Stimulated activated CD8-positive, alpha-beta memory T cell treated with anti-CD3 and anti-CD28 coated beads, Interleukin-7, amount 100 ng/mL, for 4 hours (primary cell): ENCODE data around the gene STING1.
"Not testable (repeated sequence)": the region's sequence is repeated elsewhere in the genome, so short reads cannot be mapped to it uniquely, and the experiment has no call there.

Source experiments
- DNase-seq, 2 donors: peaks; one replicate each; pipeline ENCODE4 v3.0.0-alpha.2; 2020; ENCODE audit warnings: low read depth in 2 of 2

Gene STING1

DNA sequence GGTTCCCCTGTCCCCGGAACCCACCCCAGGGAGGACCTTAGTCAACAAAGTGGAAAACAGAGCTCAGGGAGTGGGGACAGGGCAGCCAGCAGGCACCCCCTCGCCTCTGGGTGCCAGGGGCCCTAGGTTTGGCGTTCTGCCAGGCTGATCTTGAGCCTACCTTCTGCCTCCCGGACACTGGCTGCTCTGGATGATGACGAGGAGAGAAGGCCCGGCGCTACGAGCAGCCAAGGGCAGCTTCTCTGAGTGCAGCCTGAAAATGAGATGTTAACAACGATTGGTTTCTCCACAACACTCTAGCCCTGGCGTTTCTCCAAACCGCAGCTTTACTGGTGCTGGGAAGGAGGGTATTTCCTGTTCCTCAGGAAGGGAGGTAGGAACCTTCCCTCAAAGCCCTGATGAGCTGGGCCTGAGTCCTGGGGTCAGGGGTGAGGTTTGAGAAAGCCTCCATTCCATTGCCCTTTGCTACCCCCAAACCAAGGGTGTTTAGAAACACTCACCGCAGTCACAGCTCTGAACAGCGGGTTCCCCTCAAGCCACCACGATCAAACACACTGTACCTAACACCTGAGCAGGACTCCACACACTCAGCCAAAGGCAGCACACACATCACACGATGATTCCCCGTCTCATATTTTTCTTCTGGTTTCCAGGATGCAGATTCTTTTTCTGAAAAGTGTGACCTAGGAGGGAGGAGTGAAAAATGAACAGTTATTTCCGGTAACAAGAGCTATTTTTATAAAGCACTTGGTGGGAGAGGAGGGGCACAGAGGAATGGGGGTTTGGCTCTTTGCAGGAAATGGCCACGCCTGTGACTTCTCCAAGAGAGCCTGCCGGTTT lies at the start of gene STING1:
TSS of gene STING1 (minus strand) at position 709 of the 840 bp plus-strand sequence. CDS start 1,054 bp downstream, outside the sequence.
- peak in 1 of 2 donors; percentile 18 for DNase-seq

DNA sequence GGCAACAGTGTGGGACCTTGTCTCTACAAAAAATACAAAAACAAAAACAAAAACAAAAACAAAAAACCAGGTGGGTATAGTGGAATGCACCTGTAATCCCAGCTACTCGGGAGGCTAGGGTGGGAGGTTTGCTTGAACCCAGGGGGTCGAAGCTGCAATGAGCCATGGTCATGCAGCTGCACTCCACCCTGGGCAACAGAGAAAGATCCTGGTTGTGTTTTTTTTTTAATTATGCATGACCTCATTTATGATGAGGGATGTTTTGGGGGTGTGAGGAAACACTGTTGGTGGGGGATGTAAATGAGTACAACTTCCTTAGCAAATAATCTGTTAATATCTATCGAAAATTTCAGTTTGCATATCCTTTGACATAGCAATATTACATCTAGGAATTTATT lies 49.2 kb upstream of the STING1 start:
- no peak for DNase-seq

DNA sequence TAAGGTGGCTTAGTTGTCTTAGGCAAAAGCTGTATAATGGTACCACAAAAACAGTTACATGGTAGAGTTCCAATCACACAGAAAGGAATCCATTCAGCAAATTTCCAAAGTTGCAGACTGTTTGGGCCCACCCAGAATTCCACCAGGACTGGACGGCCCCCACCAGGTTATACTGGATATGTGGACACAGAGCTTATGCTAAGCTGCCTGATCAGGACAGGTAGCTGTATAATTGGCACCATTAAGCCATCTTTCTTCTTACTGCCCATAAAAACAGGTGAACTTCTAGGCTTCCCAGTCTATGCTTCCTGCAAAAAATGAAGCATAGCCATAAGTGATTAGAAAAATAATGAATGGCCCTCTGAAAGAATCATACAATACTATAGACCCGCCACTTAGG lies 47.5 kb upstream of the STING1 start:
- DNase-seq: not testable (repeated sequence)

DNA sequence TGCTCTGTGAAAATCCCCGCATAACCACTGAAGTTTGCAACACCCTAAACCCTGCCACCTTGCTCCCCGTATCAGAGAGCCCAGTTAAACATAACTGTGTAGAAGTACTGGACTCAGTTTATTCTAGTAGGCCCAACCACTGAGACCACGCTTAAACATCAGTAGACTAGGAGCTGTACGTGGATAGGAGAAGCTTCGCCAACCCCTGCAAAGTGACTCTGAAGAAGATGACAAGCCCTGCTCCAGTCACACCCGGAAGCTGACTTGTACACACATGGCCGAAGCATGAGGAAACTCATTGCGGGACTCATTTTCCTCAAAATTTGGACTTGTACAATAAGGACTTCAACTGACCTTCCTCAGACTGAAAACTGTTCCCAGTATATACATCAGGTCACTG lies 46.1 kb upstream of the STING1 start:
- DNase-seq: not testable (repeated sequence)

DNA sequence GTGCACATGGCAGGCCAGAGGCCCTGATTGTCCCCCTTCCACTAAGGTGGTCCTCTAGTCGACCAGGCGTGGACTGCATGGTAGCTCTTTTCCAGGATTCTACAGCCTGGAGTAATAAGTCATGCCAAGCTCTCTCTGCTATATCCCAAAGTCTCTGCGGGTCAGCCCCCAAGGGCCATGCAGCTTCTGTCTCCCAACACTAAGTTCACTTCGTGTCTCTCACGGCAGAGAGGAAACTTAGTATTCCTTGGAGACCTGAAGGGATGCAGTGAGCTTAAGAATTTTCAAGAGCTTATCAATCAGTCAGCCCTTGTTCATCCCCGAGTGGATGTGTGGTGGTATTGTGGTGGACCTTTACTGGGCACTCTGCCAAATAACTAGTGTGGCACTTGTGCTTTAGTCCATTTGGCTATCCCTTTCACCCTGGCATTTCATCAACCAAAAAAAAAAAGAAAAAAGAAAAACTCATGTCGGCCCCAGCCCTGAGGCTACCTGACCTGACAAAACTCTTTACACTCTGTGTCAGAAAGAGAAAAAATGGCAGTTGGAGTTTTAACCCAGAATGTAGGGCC lies 45.4 kb upstream of the STING1 start:
- not testable (repeated sequence) for DNase-seq

DNA sequence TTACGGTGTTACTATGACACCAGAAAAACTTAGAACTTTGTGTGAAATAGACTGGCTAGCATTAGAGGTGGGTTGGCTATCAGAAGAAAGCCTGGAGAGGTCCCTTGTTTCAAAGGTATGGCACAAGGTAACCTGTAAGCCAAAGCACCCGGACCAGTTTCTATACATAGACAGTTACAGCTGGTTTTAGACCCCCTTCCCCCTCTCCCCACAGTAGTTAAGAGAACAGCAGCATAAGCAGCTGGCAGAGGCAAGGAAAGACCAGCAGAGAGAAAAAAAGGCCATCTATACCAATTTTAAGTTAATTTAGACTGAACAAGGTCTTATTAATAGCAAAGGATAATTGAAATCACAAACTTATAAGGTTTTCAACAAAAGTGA lies 44.5 kb upstream of the STING1 start:
- not testable (repeated sequence) for DNase-seq

DNA sequence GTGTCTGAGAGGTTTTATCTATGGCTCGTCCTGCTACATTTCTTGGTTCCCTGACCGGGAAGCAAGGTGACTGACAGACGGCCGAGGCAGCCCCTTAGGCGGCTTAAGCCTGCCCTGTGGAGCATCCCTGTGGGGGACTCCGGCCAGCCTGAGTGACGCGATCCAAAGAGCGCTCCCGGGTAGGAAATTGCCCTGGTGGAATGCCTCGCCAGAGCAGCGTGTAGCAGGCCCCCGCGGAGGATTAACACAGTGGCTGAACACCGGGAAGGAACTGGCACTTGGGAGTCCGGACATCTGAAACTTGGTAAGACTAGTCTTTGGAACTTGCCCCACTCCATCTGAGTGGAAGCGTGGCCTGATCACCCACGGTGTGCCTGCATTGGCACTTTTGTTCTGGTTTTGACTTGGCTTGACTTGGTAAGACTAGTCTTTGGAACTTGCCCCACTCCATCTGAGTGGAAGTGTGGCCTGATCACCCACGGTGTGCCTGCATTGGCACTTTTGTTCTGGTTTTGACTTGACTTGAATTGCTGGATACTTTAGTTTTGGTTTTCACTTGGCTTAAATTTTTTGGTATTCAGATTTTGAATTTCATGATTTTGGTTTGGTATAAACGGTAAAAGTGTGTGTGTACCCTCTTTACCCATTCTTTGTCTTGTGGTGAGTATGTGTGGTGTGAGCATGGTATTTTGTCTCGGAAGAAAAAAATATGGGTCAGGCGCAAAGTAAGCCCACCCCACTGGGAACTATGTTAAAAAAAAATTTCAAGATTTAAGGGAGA lies 43.9 kb upstream of the STING1 start:
- not testable (repeated sequence) for DNase-seq

DNA sequence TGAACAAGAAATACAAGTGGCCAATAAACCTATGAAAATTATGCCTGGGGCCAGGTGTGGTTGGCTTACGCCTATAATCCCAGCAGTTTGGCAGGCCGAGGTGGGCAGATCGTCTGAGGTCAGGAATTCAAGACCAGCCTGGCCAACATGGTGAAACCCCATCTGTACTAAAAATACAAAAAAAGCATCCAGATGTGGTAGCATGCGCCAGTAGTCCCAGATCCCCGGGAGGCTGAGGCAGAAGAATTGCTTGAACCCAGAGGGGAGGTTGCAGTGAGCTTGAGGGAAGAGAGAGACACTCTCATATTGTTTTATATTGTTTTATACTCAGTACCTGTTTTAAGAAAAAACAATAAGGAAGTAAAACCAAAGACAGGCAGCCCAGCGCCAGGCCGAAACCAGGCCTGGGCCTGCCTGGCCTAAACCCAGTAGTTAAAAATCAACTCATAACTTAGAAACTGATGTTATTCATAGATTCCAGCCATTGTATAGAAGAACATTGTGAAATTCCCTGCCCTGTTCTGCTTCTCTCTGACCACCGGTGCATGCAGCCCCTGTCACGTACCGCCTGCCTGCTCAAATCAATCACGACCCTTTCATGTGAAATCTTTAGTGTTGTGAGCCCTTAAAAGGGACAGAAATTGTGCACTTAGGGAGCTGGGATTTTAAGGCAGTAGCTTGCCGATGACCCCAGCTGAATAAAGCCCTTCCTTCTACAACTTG lies 43.2 kb upstream of the STING1 start:
- DNase-seq: not testable (repeated sequence)

DNA sequence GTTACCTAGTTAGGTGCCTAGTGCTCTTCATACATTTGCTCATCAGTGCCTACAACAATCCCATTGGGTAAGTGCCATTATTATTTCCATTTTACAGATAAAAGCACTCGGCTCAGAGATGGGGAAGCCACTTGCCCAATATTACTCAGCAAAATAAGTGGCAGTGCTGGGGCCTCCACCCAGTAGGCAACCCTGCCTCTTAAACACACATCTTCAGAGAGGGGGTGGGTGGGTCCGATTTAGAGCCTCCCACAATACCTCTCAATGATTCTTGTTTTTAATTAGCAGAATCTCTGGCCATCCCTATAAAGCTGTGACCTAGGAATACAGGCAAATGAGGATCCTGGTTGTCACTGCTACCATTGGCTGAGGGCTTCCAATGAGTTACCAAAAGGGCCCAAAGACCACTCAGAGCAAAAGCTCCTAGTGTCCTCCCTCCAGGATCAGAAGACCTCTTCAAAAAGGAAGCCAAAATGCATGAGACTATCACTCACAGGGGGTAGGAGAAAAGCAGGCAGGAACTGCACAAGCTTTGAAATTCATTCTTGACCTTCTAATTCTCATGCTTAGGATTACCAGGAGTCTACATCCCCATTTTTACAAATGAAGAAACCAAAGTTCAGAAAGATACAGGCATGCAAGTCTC lies 42.5 kb upstream of the STING1 start:
- no peak for DNase-seq

DNA sequence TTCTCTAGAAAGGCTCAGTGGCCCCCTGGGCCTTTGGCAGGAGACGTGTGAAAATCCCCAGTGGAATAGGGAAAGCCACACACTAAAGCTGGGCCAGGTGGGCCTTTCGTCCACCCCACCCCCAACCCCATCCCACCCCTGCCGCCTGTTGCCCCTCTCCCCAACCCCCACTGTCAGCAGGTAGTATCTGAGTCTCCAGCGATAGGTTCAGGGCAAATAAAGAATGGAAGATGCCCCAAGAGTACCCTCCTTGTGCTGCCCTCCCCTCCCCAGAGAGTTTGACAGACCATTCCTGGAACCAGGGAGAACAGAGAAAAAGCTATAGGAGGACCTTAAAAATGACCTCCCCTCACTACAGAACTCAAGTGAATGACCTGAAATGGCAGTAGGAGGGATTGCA lies 41.9 kb upstream of the STING1 start:
- no peak for DNase-seq

DNA sequence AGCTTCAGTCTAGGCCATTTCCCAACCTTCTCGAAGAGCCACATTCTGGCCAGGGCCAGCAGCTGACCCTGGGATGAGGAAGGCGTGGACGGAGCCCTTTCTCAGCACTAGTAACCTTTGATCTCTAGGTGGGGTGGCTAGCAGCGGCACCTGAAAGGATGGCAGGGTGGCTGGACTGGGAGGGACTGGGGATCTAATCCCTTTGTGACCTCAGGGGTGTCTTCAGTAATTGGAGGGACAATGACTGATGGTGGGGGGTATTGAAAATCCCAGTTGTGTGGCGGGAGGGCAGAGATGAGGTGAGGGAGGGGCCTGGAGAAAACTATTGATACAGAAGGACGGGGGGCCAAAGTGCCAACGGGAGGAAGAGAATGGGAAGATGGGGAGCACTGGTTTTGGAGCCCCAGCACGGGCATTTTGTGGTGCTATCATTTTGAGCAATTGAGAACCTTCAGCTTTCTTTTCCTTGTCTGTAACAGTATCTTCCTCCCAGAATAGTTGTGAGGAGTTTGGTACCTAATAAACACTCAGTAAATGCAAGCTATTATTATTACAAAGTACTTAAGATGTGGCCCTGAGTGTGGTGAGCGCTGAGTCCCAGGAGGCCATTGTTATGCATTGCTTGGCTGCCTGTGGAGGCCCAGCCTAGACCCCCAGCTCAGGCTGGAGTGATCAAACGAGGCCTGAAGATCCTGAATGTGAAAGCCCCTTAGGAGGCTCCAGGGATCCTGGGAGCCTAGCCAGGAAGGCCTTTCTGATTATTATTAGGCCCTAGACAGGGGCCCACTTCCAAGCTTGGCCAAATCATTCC lies 41.3 kb upstream of the STING1 start:
- no peak for DNase-seq

DNA sequence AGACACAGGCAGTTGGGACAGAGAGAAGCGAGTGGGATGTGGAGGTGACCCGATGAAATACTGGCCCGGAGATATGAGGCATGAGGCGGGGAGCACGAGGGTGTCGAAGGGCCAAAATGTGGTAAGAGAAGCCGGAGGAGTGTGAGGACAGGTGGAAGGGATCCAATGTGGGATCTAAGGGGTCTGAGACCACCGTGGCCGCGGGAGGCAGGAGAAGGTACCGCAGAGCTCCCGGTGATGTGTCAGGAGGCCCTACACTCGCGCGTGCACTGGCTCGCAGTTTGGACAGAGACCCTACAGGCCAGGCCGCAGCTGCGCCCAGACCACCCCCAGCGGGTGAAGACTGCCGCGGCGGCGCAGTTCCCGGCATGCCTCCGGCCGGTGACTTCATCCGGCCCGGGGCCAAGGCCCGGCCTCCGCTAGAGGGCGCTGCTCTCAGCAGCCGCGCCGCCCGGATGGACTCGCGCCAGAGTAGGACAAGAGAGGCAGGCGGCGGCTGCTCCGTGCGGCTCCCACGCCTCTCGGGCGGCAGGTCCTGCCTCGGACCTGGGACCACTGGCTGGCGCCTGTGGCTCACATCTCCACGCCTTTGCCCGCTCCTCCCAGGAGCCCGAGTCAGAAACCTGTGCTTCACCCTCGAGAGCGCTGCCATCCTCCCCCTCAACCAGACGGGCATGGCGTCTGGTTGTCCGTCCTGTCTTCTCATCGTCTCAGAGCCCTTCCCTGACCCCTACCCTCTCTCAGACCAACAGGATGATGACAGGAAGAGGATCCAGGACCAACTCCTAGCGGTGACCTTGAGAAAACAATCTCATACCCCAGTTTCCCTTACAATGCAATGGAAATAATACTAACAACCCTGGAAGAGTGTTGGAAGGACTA lies 35.4 kb upstream of the STING1 start:
- DNase-seq: peak; percentile 68 to 76

DNA sequence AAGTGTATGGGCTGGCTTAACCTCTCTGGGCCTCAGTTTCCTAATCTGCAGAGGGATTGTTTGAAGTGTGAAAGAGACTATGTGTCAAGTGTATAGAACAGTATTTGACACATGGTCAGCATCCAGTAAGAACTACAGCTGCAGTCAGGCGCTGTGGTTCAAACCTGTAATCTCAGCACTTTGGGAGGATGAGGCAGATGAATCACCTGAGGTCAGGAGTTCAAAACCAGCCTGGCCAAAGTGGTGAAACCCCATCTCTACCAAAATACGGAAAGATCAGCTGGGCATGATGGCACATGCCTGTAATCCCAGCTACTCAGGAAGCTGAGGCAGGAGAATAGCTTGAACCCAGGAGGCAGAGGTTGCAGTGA lies 31.9 kb upstream of the STING1 start:
- no peak for DNase-seq

DNA sequence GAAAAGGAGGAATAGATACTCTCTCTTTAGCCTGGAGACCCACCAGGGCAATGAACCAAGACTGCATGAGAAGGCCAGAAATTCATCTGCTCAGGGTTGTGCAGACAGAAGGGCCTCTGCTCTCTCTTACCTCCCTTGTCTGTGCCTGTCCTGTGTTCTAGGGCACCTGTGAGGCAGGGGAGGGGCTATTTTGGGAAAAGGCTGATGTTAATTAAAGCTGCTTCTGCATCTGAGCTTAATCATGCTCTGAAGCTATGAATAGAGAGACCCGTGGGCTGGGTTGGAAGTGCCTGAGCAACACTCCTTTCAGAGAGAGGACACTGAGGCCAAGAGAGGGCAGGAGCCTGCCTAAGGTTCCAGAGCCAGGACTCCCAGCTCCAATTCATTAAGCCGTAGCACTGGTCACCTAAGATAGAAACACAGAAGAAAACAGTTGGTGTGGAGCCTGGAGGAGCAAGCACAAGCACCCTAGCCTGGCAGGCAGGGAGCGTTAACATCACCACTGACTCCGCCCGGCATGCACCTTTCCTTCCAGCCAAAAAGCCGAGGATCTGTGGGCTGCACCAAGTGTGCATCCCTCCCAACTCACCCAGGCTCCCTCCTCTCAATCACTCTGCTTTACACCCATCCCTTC lies 31.4 kb upstream of the STING1 start:
- DNase-seq: no peak

DNA sequence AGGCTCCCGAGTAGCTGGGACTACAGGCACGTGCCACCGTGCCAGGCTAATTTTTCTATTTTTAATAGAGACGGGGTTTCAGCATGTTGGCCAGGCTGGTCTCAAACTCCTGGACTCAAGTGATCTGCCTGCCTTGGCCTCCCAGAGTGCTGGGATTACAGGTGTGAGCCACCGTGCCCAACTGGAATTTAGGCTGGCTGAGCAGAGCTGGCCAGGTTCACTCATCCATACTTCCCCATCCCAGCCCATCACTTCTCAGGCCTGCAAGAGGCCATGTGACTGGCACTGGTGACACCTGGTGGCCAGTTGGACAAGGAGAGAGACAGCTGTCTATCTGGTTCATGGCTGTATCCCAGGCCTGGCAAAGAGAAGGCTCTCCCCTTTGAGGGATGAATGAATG lies 30.9 kb upstream of the STING1 start:
- peak; percentile 68 to 72 for DNase-seq

DNA sequence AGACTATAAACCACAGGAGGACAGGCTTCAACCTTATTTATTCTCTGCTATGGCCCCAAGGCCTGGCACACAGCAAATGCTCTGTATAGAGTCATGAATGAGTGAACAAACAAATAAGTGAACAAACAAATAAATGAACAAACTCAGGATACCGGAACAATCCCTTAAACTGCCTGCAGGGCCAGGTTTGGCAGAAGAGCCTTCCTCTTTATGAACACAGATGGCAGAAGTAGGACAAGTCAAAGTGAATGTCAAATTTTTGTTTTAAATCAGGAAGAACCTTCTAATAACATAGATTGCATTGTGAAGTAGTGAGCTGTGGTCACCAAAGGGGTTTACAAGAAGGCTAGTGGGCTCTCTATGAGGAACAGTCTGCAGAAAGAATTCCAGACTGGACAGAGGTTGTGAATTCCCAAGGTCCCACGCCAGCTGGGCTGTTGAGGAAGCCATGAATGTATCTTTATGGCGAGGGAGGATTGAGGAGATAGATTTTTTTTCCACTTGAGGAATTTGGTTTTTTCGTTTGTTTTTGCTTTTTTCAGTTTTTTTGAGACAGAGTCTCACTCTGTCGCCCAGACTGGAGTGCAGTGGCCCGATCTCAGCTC lies 30.3 kb upstream of the STING1 start:
- no peak for DNase-seq

DNA sequence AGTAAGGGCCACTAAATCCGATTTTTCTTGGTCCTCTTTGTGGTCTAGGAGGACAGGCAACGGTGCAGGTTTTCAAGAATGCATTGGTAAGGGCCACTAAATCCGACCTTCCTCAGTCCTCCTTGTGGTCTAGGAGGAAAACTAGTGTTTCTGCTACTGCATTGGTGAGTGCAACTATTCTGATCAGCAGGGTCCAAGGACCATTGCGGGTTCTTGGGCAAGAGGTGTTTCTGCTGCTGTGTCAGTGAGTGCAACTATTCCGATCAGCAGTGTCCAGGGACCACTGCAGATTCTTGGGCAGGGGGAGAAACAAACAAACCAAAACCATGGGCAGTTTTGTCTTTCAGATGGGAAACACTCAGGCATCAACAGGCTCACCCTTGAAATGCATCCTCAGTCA lies 22.2 kb upstream of the STING1 start:
- DNase-seq: not testable (repeated sequence)

DNA sequence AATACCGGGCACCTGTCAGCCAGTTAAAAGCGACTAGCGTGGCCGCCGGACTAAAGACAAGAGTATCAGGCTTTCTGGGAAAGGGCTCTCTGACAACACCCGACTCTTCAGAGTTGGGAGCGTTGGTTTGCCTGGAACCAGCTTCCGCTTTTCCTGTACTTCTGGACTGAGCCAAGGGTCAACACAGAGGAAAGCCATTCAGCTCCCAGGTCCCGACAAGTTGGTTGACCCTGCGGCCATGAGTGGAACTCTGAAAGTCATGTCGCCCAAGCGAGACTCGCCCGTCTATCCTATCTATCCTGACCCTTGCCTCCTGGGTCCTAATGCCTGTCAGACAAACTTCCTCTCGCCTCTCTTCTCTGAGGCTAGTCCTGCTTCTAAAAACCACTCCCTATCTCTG lies 21.3 kb upstream of the STING1 start:
- not testable (repeated sequence) for DNase-seq
